ENCODE measurements around the gene SOCS1.
A peak's percentile ranks its signal among the peaks of the same experiment; 100 is the strongest.
"Not testable (repeated sequence)": the region's sequence is repeated elsewhere in the genome, so short reads cannot be mapped to it uniquely, and the experiment has no call there.

Gene SOCS1

GRCh38 chr16:11231367-11231970 lies 24.5 kb downstream of the SOCS1 start:
- no peak for DNase-seq (ENCODE audit: low read depth in 1 of 2, low spot score in 1 of 2)

GRCh38 chr16:11229906-11230305 lies 26.1 kb downstream of the SOCS1 start:
- DNase-seq (ENCODE audit: low read depth in 1 of 2, low spot score in 1 of 2): no peak

GRCh38 chr16:11229432-11229831 lies 26.6 kb downstream of the SOCS1 start:
- no peak for DNase-seq (ENCODE audit: low read depth in 1 of 2, low spot score in 1 of 2)

- DNase-seq (ENCODE audit: low read depth in 1 of 2, low spot score in 1 of 2): no peak
These were observed 30.1 kb downstream of the SOCS1 start for GRCh38 chr16:11225677-11226549.

- peak; percentile 23 to 81 for DNase-seq (ENCODE audit: low read depth in 1 of 2, low spot score in 1 of 2)
These were observed 30.9 kb downstream of the SOCS1 start for GRCh38 chr16:11224894-11225676.

GRCh38 chr16:11224096-11224893 lies 31.7 kb downstream of the SOCS1 start:
- DNase-seq (ENCODE audit: low read depth in 1 of 2, low spot score in 1 of 2): peak in 1 of 2 donors; percentile 35

- DNase-seq (ENCODE audit: low read depth in 1 of 2, low spot score in 1 of 2): not testable (repeated sequence)
These were observed 35.5 kb downstream of the SOCS1 start for GRCh38 chr16:11220507-11220906.

GRCh38 chr16:11219178-11219577 lies 36.8 kb downstream of the SOCS1 start:
- DNase-seq (ENCODE audit: low read depth in 1 of 2, low spot score in 1 of 2): no peak

GRCh38 chr16:11218604-11218962 lies 37.4 kb downstream of the SOCS1 start:
- DNase-seq (ENCODE audit: low read depth in 1 of 2, low spot score in 1 of 2): no peak

GRCh38 chr16:11217651-11218603 lies 38.1 kb downstream of the SOCS1 start:
- no peak for DNase-seq (ENCODE audit: low read depth in 1 of 2, low spot score in 1 of 2)

GRCh38 chr16:11215935-11216556 lies 40.0 kb downstream of the SOCS1 start:
- DNase-seq (ENCODE audit: low read depth in 1 of 2, low spot score in 1 of 2): no peak

GRCh38 chr16:11213799-11214198 lies 42.2 kb downstream of the SOCS1 start:
- no peak for DNase-seq (ENCODE audit: low read depth in 1 of 2, low spot score in 1 of 2)

GRCh38 chr16:11213373-11213772 lies 42.6 kb downstream of the SOCS1 start:
- DNase-seq (ENCODE audit: low read depth in 1 of 2, low spot score in 1 of 2): no peak

- no peak for DNase-seq (ENCODE audit: low read depth in 1 of 2, low spot score in 1 of 2)
These were observed 43.2 kb downstream of the SOCS1 start for GRCh38 chr16:11212798-11213196.

GRCh38 chr16:11211977-11212797 lies 43.8 kb downstream of the SOCS1 start:
- no peak for DNase-seq (ENCODE audit: low read depth in 1 of 2, low spot score in 1 of 2)

- no peak for DNase-seq (ENCODE audit: low read depth in 1 of 2, low spot score in 1 of 2)
These were observed 44.7 kb downstream of the SOCS1 start for GRCh38 chr16:11211061-11211976.

- no peak for DNase-seq (ENCODE audit: low read depth in 1 of 2, low spot score in 1 of 2)
These were observed 45.7 kb downstream of the SOCS1 start for GRCh38 chr16:11210260-11210659.
